HG03457 (cell line): ENCODE measurements around the gene PCBD2.
"Not testable (repeated sequence)": the region's sequence is repeated elsewhere in the genome, so short reads cannot be mapped to it uniquely, and the experiment has no call there.

Source experiments
- ATAC-seq: cut with Tn5 transposase; IDR thresholded peaks from one replicate; pipeline ENCODE4 v1.9.1; 2021; ENCODE audit warnings: moderate number of reproducible peaks; ENCODE audit not compliant: unreplicated experiment

Gene PCBD2

DNA sequence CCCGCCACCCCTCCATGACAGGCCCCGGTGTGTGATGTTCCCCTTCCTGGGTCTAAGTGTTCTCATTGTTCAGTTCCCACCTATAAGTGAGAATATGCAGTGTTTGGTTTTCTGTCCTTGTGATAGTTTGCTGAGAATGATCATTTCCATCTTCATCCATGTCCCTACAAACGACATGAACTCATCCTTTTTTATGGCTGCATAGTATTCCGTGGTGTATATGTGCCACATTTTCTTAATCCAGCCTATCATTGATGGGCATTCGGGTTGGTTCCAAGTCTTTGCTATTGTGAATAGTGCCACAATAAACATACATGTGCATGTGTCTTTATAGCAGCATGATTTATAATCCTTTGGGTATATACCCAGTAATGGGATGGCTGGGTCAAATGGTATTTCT, 93.1 kb downstream of the PCBD2 start:
- ATAC-seq = not testable (repeated sequence)

GRCh38 chr5:135004376-135004775, 99.4 kb downstream of the PCBD2 start:
- ATAC-seq = no peak

GRCh38 chr5:135005076-135005475, 100.1 kb downstream of the PCBD2 start:
- ATAC-seq = no peak

DNA sequence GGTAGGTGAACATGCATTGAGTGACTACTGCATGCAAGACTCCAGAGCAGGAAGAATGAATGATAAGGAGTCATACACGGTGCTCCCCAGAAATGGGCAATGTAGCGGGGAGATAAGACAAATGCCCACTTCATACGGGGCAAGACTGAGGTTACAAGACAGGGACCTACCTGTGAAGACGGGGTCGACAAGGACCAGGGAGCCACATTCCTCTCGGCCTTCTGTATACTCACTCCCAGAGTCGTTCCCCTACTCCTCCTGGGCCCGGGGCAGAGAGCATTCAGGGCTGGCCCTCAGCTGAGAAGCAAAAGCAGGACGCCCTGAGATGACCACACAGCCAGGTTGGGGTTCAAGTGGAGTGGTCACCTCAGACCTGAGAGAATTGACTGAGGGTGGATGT, 102.4 kb downstream of the PCBD2 start:
- ATAC-seq = no peak

- ATAC-seq = no peak
These were observed 102.9 kb downstream of the PCBD2 start for GRCh38 chr5:135007749-135008363.

DNA sequence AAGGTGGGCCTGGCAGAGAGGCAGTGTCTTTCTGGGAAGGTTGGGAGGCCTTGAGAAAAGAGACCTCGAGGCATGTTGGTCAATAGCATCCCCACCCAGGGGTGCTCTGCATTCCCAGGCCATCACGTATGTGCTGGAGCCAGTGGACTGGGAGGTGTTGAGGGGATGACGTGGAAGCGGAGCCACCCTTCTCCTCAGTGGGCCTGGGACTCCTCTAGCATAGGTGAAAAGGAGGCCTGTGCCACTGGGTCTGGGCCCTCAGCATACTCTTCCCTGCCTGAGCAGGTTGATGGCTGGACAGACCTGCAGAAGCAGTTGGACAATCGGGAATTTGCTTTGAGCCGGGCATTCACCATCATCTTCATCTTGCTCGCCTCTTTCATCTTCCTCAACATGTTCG, 103.6 kb downstream of the PCBD2 start:
- no peak for ATAC-seq

GRCh38 chr5:135008981-135009735, 104.2 kb downstream of the PCBD2 start:
- no peak for ATAC-seq

- no peak for ATAC-seq
These were observed 105.0 kb downstream of the PCBD2 start for GRCh38 chr5:135009736-135010501.

DNA sequence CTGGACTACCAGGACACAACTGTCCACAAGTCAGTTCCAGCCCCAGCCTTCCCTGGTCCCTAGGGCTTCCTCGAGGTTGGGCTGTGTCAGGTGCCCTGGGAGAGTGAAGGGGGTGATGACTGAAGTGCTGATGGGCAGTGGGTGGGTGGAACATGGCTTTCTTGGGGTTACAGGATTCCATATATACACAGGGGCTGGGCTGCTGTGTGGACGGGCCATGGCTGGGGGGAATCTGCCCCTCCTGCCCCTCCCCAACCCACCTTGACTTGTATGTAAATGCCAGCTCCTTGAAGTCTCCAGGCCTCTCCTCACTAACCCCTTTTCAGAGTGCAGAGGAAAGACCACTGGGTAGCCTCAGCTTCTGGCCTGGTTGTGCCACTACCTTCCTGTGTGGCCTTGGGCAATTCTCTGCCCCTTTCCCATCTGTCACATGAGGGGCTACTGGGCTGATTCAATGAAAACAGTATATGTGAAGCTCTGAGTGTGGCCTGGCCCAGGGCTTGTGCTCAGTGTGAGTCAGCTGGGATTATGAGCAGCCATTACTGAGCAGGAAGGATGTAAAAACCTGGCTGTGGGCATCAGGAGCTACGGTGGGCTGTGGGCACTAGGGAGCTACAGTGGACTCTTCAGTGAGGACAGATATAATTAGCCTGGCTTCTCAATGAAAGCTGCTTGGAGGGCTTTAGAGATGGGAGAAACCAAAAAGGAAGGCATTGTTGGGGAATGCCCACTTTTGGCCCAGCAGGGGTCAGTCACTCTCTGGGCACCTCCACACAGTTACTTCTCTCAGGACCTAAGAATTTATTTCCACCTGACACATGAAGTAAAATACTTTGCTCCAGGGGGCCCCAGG, 105.8 kb downstream of the PCBD2 start:
- no peak for ATAC-seq

DNA sequence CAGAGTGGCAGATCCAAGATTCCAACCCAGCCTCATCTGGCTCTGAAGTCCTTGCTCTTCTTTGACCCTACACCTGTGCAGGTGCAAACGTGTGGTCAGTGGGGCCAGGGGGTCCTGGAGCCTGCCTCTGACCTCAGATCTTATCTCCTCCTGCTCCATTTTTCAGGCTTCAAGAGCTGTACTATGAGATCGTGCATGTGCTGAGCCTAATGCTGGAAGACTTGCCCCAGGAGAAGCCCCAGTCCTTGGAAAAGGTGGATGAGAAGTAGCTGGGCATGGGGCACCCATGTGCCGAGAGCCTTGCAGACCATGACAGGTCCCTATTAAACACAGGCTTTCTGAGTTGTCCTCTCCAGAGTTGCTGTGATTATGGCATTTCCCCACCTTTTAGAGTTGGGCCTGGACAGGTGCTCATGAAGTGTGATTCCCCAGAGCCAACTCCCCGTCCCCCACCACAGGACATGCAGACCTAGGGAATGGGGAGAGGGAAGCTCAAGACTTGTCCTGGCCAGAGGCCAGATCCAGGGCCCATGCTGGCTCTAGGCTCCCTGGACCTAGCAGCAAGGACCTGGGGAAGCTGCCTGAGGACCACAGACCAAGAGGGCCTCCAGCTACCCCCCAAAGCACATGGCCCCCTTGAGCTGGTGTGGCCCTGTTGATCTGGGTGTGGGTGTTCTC, 106.6 kb downstream of the PCBD2 start:
- no peak for ATAC-seq

DNA sequence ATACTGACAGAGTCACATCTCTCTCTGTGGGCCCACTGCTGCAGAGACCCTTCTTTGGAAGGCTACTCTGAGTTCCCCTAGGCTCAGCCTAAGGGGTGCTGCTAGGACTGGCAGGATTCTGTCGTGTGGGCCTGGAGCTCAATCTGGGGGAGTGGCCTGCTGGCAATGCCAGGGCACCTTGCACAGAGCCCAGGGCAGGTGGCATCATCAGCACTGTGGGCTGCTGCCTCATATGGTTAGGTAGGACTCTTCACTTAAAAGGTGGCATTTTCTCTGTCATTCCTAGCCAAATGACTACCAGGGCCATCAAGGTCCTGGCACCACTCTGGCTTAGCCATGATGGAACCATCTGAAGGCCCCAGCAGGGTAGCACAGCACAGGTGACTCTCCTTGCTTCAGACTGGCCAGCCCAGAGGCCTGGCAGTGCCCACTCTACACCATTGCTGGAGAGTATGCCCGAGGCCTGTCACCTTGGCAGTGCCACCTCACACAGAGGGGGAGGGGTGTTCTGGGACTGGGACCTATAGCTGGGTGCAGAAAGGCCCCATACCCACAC, 107.2 kb downstream of the PCBD2 start:
- no peak for ATAC-seq
